NCI-H2081 (cell line): ENCODE measurements around the gene E2F7.
"Not testable (repeated sequence)": the region's sequence is repeated elsewhere in the genome, so short reads cannot be mapped to it uniquely, and the experiment has no call there.

ENCODE experiments used
- DNase-seq, 2 experiments: peaks; one replicate each; lab custom pipeline; 2025; lab: John Stamatoyannopoulos, UW

Gene E2F7, protein sequence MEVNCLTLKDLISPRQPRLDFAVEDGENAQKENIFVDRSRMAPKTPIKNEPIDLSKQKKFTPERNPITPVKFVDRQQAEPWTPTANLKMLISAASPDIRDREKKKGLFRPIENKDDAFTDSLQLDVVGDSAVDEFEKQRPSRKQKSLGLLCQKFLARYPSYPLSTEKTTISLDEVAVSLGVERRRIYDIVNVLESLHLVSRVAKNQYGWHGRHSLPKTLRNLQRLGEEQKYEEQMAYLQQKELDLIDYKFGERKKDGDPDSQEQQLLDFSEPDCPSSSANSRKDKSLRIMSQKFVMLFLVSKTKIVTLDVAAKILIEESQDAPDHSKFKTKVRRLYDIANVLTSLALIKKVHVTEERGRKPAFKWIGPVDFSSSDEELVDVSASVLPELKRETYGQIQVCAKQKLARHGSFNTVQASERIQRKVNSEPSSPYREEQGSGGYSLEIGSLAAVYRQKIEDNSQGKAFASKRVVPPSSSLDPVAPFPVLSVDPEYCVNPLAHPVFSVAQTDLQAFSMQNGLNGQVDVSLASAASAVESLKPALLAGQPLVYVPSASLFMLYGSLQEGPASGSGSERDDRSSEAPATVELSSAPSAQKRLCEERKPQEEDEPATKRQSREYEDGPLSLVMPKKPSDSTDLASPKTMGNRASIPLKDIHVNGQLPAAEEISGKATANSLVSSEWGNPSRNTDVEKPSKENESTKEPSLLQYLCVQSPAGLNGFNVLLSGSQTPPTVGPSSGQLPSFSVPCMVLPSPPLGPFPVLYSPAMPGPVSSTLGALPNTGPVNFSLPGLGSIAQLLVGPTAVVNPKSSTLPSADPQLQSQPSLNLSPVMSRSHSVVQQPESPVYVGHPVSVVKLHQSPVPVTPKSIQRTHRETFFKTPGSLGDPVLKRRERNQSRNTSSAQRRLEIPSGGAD

GRCh38 chr12:77065361-77066204 lies at the start of gene E2F7:
TSS of gene E2F7 (minus strand) at chr12:77065569. CDS start at chr12:77064635, 934 bp downstream.
- DNase-seq: peak; percentile 95 to 98

DNA sequence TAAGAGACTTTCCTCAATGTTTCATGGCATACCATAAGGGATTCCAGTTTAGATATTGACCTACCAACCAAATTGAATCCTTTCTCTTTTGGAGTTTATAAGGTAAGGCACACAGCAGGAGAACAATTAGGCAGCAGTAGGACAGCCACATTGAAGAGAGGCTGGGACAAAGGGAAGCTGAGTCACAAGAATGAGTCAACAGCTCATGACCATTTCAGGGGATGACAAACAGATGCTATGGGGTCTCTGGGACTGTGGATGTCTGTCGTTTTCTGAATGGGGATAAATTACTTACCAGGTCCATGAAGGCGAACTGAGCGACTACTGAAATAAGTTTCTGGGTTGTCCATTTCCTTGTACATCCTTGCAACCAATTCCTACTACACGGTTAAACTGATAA lies 48.6 kb upstream of the E2F7 start:
- no peak for DNase-seq

GRCh38 chr12:77108707-77109106 lies 43.3 kb upstream of the E2F7 start:
- no peak for DNase-seq

DNA sequence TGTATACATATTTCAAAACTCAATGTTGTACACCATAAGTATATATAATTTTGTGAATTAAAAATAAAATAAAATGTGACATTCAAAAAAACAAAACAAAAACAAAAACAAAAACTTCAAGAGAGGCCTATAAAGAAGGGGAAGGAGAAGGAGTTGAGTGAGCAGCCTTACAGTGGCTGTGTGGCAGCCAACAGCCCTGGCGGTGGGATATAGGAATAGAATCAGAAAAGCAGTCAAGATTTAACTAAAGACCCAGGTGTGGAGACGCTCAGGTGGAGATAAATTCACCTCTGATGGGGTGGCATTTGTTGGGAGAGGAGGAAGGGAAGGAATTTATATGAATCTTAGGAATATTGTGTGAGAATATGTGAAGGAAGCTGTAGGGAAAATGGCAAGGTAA lies 41.8 kb upstream of the E2F7 start:
- no peak for DNase-seq

DNA sequence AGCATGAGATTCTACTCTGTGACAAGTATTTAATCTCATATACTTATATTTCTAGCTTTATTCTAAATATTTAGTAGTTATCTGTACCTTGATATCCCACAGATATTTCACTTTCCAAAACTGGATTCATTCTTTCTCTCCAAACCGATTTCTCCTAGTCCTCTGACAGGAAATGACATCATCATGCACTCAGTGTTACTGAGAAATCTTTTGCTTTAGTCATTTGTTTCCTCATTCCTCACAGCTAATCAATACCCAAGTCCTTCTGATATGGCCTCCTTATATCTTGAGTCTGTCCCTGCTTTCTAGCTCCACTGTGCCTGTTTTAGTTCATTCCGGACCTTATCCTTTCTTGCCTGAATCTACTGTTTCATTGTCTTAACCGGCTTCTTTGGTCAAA lies 39.4 kb upstream of the E2F7 start:
- no peak for DNase-seq

DNA sequence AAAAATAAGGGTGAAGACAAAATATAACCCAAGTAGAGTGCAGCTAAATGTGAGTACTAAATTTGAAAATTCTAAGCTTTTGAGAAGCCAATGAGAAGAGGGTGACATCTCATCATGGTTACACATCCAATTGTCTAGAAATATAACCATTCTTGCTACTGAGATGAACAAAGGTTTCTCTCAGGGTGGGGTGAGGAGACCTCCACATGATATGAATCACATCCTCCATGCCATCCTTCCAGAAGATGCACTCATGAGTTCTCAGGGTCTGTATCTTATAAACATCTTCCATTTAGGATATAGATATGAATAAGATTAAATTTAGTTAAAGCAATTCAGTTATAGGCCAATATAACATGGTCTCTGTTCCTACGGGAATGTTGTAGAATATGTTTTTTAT lies 38.9 kb upstream of the E2F7 start:
- no peak for DNase-seq

DNA sequence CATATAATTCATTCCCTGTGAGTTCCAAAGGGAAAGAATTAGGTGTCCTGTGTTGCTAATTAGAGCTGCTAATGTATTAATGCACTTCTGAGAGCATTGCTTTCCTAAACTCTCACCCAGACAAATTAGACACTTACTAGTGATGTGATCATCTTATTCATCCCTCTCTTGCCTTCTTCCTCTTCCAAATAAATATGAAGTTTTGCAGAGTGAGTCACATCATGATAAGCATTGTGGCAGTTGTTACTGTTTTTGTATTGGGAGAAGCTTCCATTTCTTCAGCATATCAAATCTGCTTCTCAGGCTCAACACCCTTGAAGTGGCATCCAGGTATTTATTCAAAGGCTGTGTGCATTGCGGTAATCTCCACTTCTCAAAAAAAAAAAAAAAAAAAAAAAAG lies 37.3 kb upstream of the E2F7 start:
- no peak for DNase-seq

GRCh38 chr12:77102123-77102522 lies 36.8 kb upstream of the E2F7 start:
- no peak for DNase-seq

- no peak for DNase-seq
These were observed 34.4 kb upstream of the E2F7 start for GRCh38 chr12:77099799-77100198.

- DNase-seq: no peak
These were observed 32.5 kb upstream of the E2F7 start for GRCh38 chr12:77097846-77098245.

GRCh38 chr12:77092227-77092626 lies 26.9 kb upstream of the E2F7 start:
- not testable (repeated sequence) for DNase-seq

- DNase-seq: no peak
These were observed 24.4 kb upstream of the E2F7 start for GRCh38 chr12:77089686-77090220.

DNA sequence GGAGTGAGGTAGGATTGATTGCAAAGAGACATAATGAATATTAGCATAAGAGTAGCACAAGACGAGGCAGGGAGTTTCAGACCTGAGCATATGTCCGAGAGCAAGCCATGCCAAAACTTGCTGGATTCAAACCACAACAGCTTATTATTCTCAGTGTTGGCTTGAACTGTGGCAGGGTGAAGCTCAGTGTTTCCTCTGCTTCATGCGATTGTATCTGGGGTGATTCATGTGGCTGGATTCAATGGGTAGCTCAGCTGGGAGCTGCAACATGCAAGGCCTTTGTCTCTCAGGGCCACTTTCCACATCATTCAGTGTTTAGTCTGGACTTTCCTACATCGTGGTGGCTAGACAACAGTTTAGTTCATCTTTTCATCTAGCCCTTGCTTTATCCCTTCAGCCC lies 22.1 kb upstream of the E2F7 start:
- DNase-seq: no peak

GRCh38 chr12:77082021-77082420 lies 16.7 kb upstream of the E2F7 start:
- DNase-seq: no peak

GRCh38 chr12:77079631-77080030 lies 14.3 kb upstream of the E2F7 start:
- DNase-seq: no peak

DNA sequence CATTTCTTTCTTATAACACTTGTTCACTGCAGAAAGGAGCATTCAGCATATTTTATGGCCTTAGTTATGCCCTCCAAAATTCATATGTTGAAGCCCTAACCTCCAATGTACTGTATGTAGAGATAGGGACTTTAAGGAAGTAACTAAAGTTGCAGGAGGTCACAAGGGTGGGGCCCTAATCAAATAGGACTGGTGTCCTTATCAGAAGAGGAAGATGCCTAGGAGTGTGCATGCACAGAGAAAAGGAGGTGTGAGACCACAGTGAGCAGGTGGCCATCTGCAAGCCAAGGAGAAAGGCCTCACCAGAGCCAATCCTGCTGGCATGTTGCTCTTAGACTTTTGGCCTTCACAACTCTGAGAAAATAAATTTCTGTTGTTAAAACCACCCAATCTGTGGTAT lies 12.9 kb upstream of the E2F7 start:
- DNase-seq: no peak

GRCh38 chr12:77076886-77077285 lies 11.5 kb upstream of the E2F7 start:
- DNase-seq: no peak

- DNase-seq: not testable (repeated sequence)
These were observed 8.5 kb upstream of the E2F7 start for GRCh38 chr12:77073894-77074293.

- DNase-seq: no peak
These were observed 7.6 kb upstream of the E2F7 start for GRCh38 chr12:77072833-77073495.

DNA sequence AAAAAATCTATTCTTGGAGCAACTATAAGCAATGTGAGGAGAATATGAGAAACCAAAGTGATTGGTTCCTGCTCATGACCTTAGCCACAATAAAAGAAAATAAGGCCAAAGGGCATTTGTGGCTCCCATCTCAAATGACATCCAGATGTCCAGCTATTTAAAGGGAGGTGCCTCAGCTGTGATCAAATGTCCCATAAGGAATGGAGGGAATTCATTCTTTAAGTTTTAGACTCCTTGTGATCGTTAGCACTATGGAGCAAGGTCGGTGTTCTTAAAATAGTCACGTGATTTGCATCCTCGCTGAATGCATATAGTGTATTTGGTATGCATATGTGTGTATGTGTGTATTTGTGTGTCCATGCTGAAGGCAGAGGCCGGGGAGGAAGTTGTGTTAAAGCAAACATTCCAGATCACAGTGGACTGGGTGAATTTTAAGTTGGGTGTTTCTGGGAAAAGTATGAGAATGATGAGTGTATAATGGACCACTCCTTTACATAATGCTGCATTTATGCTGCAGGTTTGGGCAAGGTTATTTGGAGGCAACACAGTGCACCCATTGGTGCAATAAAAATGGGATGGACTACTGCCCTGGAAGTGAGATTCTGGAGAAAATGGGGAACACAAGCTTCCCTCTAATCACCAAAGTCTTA lies 5.6 kb upstream of the E2F7 start:
- no peak for DNase-seq

- no peak for DNase-seq
These were observed 5.0 kb upstream of the E2F7 start for GRCh38 chr12:77070382-77070781.
